H1 (cell line): Measurements from ENCODE around the gene DKC1. TPM values are rescaled to one million over a fixed set of nuclear protein-coding genes. Genes with fewer than 3 reads are reported as not detected.

Experiments used
- CTCF ChIA-PET: fragments of 300-600 bp; sonication (Branson Sonifier 250); formaldehyde crosslinking; loops from one replicate; lab custom pipeline; 2021; ENCODE audit not compliant: partially characterized antibody; lab: Charles Lee
- POLR2A ChIA-PET: fragments of 300-600 bp; sonication (Branson Sonifier 250); formaldehyde crosslinking; loops from one replicate; lab custom pipeline; 2021; ENCODE audit warnings: inconsistent platforms; ENCODE audit not compliant: partially characterized antibody; lab: Charles Lee
- DNase-seq, 2 experiments: peaks; one replicate each; pipeline versions ENCODE4 v3.0.0 to v3.0.0-alpha.2; 2010 to 2022; ENCODE audit warnings: low spot score in 2 of 2, low read depth in 1 of 2, mixed read lengths in 1 of 2
- FAIRE-seq: peaks from 2 replicates; lab custom pipeline; 2011; peaks lifted over from hg19 to GRCh38; lab: Jason Lieb, UNC
- H2AFZ ChIP-seq: 2 replicates; pipeline ENCODE4 v1.8.1; 2012; ENCODE audit warnings: low read length, inconsistent platforms
- H2AK5ac ChIP-seq: 2 replicates; pipeline ENCODE4 v1.6.1; 2013; ENCODE audit warnings: low read depth, low read length
- H2BK120ac ChIP-seq: replicated peaks from 2 replicates; pipeline ENCODE3; 2013; ENCODE audit warnings: low read depth, low read length, inconsistent platforms
- H2BK12ac ChIP-seq: 2 replicates; pipeline ENCODE4 v1.6.1; 2013; ENCODE audit warnings: low read depth, low read length
- H2BK15ac ChIP-seq: 2 replicates; pipeline ENCODE4 v1.6.1; 2013; ENCODE audit warnings: low read length
- H2BK20ac ChIP-seq: 2 replicates; pipeline ENCODE4 v1.6.1; 2013; ENCODE audit warnings: low read length
- H2BK5ac ChIP-seq: 2 replicates; pipeline ENCODE4 v1.6.1; 2013; ENCODE audit warnings: low read depth, low read length
- H3K14ac ChIP-seq: 2 replicates; pipeline ENCODE4 v1.6.1; 2013; ENCODE audit warnings: inconsistent platforms; ENCODE audit not compliant: insufficient read length
- H3K18ac ChIP-seq: 2 replicates; pipeline ENCODE4 v1.6.1; 2013; ENCODE audit warnings: low read length; ENCODE audit errors: extremely low read depth
- H3K23ac ChIP-seq: 2 replicates; pipeline ENCODE4 v1.6.1; 2013; ENCODE audit warnings: inconsistent platforms; ENCODE audit not compliant: insufficient read length
- H3K23me2 ChIP-seq: 2 replicates; pipeline ENCODE4 v1.6.1; 2013; ENCODE audit warnings: low read depth, low read length
- H3K27ac ChIP-seq: 2 replicates; pipeline ENCODE4 v1.6.1; 2011; ENCODE audit warnings: low read depth, low read length, inconsistent platforms
- H3K27me3 ChIP-seq, 4 experiments: replicated peaks in 1 of 4; 1 replicate in 1 of 4; 2 replicates in 3 of 4; pipeline versions ENCODE4 v1.6.1 to v1.8.1; 2011 to 2013; ENCODE audit warnings: low read length in 3 of 4, mild to moderate bottlenecking in 3 of 4, inconsistent platforms in 2 of 4, mixed read lengths in 2 of 4, moderate library complexity in 1 of 4; ENCODE audit not compliant: control insufficient read depth in 3 of 4, insufficient read depth in 3 of 4; ENCODE audit errors: extremely low read depth in 1 of 4
- H3K36me3 ChIP-seq, 4 experiments: 2 replicates each; pipeline versions ENCODE4 v1.6.1 to v1.8.1; 2011 to 2013; ENCODE audit warnings: mild to moderate bottlenecking in 4 of 4, low read length in 3 of 4, moderate library complexity in 2 of 4, control low read depth in 1 of 4, inconsistent platforms in 1 of 4; ENCODE audit not compliant: insufficient read depth in 4 of 4, control insufficient read depth in 2 of 4
- H3K4ac ChIP-seq: replicated peaks from 2 replicates; pipeline ENCODE3; 2013; ENCODE audit warnings: low read length, low read depth, mixed read lengths, inconsistent platforms; ENCODE audit not compliant: insufficient read length
- H3K4me1 ChIP-seq, 4 experiments: replicated peaks in 1 of 4; 1 replicate in 1 of 4; 2 replicates in 3 of 4; pipeline versions ENCODE4 v1.6.1 to v1.8.1; 2011 to 2013; ENCODE audit warnings: low read length in 3 of 4, inconsistent platforms in 2 of 4, mixed read lengths in 1 of 4; ENCODE audit not compliant: insufficient read depth in 4 of 4, control insufficient read depth in 3 of 4
- H3K4me2 ChIP-seq, 2 experiments: 2 replicates each; pipeline versions ENCODE4 v1.6.1 to v1.8.1; 2011 to 2013; ENCODE audit warnings: low read depth in 2 of 2, low read length in 2 of 2, control low read depth in 1 of 2, inconsistent platforms in 1 of 2, mild to moderate bottlenecking in 1 of 2; ENCODE audit not compliant: insufficient read depth in 1 of 2
- H3K4me3 ChIP-seq, 4 experiments: fragments of 200-600, 300-600 bp in 1 of 4; sonication (generic), shearing (Covaris generic), sonication (Bioruptor Twin) in 1 of 4; 2 replicates each; pipeline versions ENCODE4 v1.5.1 to v1.8.1; 2011 to 2016; ENCODE audit warnings: low read length in 4 of 4, low read depth in 3 of 4, control low read depth in 2 of 4, inconsistent platforms in 2 of 4, mild to moderate bottlenecking in 2 of 4, mixed read lengths in 1 of 4, moderate library complexity in 1 of 4; ENCODE audit not compliant: insufficient read depth in 2 of 4; ENCODE audit errors: extremely low read depth in 1 of 4
- H3K56ac ChIP-seq: replicated peaks from 2 replicates; pipeline ENCODE3; 2013; ENCODE audit warnings: low read depth, mild to moderate bottlenecking, mixed read lengths, low read length, inconsistent platforms; ENCODE audit not compliant: insufficient read length
- H3K79me1 ChIP-seq: 2 replicates; pipeline ENCODE4 v1.6.1; 2013; ENCODE audit warnings: low read depth, low read length, control low read depth
- H3K79me2 ChIP-seq, 2 experiments: 2 replicates each; pipeline versions ENCODE4 v1.6.1 to v1.8.1; 2012 to 2013; ENCODE audit warnings: low read length in 2 of 2, mild to moderate bottlenecking in 2 of 2, inconsistent platforms in 1 of 2; ENCODE audit not compliant: insufficient read depth in 2 of 2, control insufficient read depth in 1 of 2
- H3K9ac ChIP-seq, 4 experiments: replicated peaks in 1 of 4; 1 replicate in 1 of 4; 2 replicates in 3 of 4; pipeline versions ENCODE4 v1.6.1 to v1.8.1; 2011 to 2013; ENCODE audit warnings: low read depth in 3 of 4, low read length in 3 of 4, control low read depth in 2 of 4, mild to moderate bottlenecking in 2 of 4, moderate library complexity in 2 of 4, inconsistent platforms in 1 of 4; ENCODE audit errors: extremely low read depth in 1 of 4
- H3K9me3 ChIP-seq, 2 experiments: 2 replicates each; pipeline versions ENCODE4 v1.6.1 to v1.8.1; 2012 to 2013; ENCODE audit warnings: mild to moderate bottlenecking in 2 of 2, moderate library complexity in 2 of 2, control low read depth in 1 of 2, inconsistent platforms in 1 of 2, low read depth in 1 of 2, low read length in 1 of 2, mixed read lengths in 1 of 2; ENCODE audit not compliant: insufficient read depth in 2 of 2
- H4K20me1 ChIP-seq, 2 experiments: replicated peaks in 1 of 2; 2 replicates each; pipeline versions ENCODE3 to v1.8.1; 2011 to 2013; ENCODE audit warnings: inconsistent platforms in 2 of 2, low read length in 2 of 2, mild to moderate bottlenecking in 1 of 2; ENCODE audit not compliant: insufficient read depth in 2 of 2, control insufficient read depth in 1 of 2
- H4K5ac ChIP-seq: 2 replicates; pipeline ENCODE4 v1.6.1; 2013; ENCODE audit warnings: low read length, low read depth, mixed read lengths, inconsistent platforms; ENCODE audit not compliant: insufficient read length
- H4K8ac ChIP-seq: 2 replicates; pipeline ENCODE4 v1.8.0; 2013; ENCODE audit warnings: mild to moderate bottlenecking, moderate library complexity, low read length, inconsistent platforms; ENCODE audit not compliant: insufficient read depth; ENCODE audit errors: extremely low read depth
- H4K91ac ChIP-seq: replicated peaks from 2 replicates; pipeline ENCODE3; 2013; ENCODE audit warnings: low read length, mixed read lengths, inconsistent platforms; ENCODE audit not compliant: insufficient read length
- ATF2 ChIP-seq: IDR thresholded peaks from 2 replicates; pipeline ENCODE4 v1.6.1; 2012; ENCODE audit warnings: low read length, inconsistent platforms
- CBX5 ChIP-seq: fragments of 300-800, 300-1000 bp; sonication (generic); IDR thresholded peaks from 2 replicates; pipeline ENCODE4 v1.7.1; 2016; ENCODE audit warnings: antibody characterized with exemption, low read length, low read depth
- CHD2 ChIP-seq: IDR thresholded peaks from 2 replicates; pipeline ENCODE4 v1.6.1; 2012; ENCODE audit warnings: low read length, improper control_type of control experiment
- CREB1 ChIP-seq: IDR thresholded peaks from 2 replicates; pipeline ENCODE4 v1.6.1; 2012; ENCODE audit warnings: inconsistent platforms
- GABPA ChIP-seq: IDR thresholded peaks from 2 replicates; pipeline ENCODE4 v1.6.1; 2011; ENCODE audit warnings: mild to moderate bottlenecking, low read length, moderate library complexity, borderline replicate concordance; ENCODE audit not compliant: insufficient read depth
- JUN ChIP-seq: IDR thresholded peaks from 2 replicates; pipeline ENCODE4 v1.6.1; 2011; ENCODE audit warnings: low read depth, mild to moderate bottlenecking, improper control_type of control experiment, low read length
- KDM1A ChIP-seq: fragments of 200-600, 300-600 bp; sonication (generic); IDR thresholded peaks from 2 replicates; pipeline ENCODE4 v1.7.1; 2016; ENCODE audit warnings: mild to moderate bottlenecking, low read length, borderline replicate concordance
- PHF8 ChIP-seq: fragments of 200-600 bp; sonication (generic); conservative IDR thresholded peaks from 2 replicates; pipeline ENCODE4 v1.7.1; 2012; ENCODE audit warnings: low read depth, mild to moderate bottlenecking, inconsistent platforms, low read length, moderate library complexity
- SIN3A ChIP-seq, 2 experiments: IDR thresholded peaks in 1 of 2; conservative IDR thresholded peaks in 1 of 2; 2 replicates each; pipeline ENCODE4 v1.6.1; 2011 to 2012; ENCODE audit warnings: low read length in 2 of 2, improper control_type of control experiment in 1 of 2, low read depth in 1 of 2, mild to moderate bottlenecking in 1 of 2
- SP1 ChIP-seq: IDR thresholded peaks from 2 replicates; pipeline ENCODE4 v1.6.1; 2011; ENCODE audit warnings: low read depth, low read length
- SRF ChIP-seq: IDR thresholded peaks from 2 replicates; pipeline ENCODE4 v1.6.1; 2011; ENCODE audit warnings: mild to moderate bottlenecking, low read depth, low read length, moderate library complexity
- YY1 ChIP-seq: IDR thresholded peaks from 2 replicates; pipeline ENCODE4 v1.6.1; 2011; ENCODE audit warnings: low read depth, mild to moderate bottlenecking, low read length
- WGBS, 2 experiments: shearing (Covaris generic) in 1 of 2; methylation state at CpG; one replicate each; pipeline versions ENCODE4 v1.1.6 to v1.1.7; 2013 to 2015; ENCODE audit warnings: low lambda C conversion rate in 2 of 2, mixed read lengths in 2 of 2, inconsistent platforms in 1 of 2, low coverage in 1 of 2, missing lambda C conversion rate in 1 of 2; ENCODE audit not compliant: insufficient replicate concordance in 2 of 2, insufficient coverage in 1 of 2, insufficient read length in 1 of 2; ENCODE audit errors: extremely low coverage in 1 of 2, missing lambda C conversion rate in 1 of 2; 5-methylcytosine and 5-hydroxymethylcytosine counted together
- polyA plus RNA-seq, 7 experiments: library from polyadenylated mRNA; depleted of rRNA in 3 of 7; stranded (reverse) in 5 of 7; unstranded in 2 of 7; fragments of >200 nt in 5 of 7; fragments of 200-250 nt in 2 of 7; gene quantifications; 1 replicate in 5 of 7; 2 replicates in 1 of 7; 4 replicates in 1 of 7; pipeline versions ENCODE4 v1.2.1 to v1.2.3, GENCODE V29; 2011 to 2013; ENCODE audit warnings: missing spikeins in 2 of 7, mixed read lengths in 2 of 7
- total RNA-seq: library from RNA; stranded (reverse); fragmentation: NEBNext Ultra II Directional; extraction: Animal tissue kit (Norgen Biotek cat#: 25700); gene quantifications from 2 replicates; pipeline ENCODE4 v1.2.1, GENCODE V29; 2021

DKC1 gene
- total and polyA plus RNA-seq, 2 of the 8 experiments (the other 6 are each of a cell fraction or from before 2014, with no cell fraction given), result 65.6 to 143 TPM

- no peaks in the 10 kb centered on the region for H3K79me1 ChIP-seq
- H4K8ac ChIP-seq, result no peak overlapping the region
- POLR2A ChIA-PET, result no interaction called here
- no peak overlapping the region for H3K9ac ChIP-seq
- no peaks in the 10 kb centered on the region for H3K4me1 ChIP-seq
- H3K23me2 ChIP-seq, result no peaks in the 10 kb centered on the region
- no peaks in the 10 kb centered on the region for H3K36me3 ChIP-seq
- no peak overlapping the region for H4K5ac ChIP-seq
- H3K18ac ChIP-seq, result no peak overlapping the region
- H3K9me3 ChIP-seq, result no peaks in the 10 kb centered on the region
- no peak overlapping the region for H2BK12ac ChIP-seq
- no peak overlapping the region for H2BK120ac ChIP-seq
- no peaks in the 10 kb centered on the region for H3K27me3 ChIP-seq
- H3K14ac ChIP-seq, result no peak overlapping the region
- H2AFZ ChIP-seq, result no peak overlapping the region
- 82% methylated on average over 5 of the region's 5 CpGs; no CpG with 5 or more reads in 1 of the 2 experiments for WGBS, 2 experiments
- no peaks in the 10 kb centered on the region for H3K79me2 ChIP-seq
- no peak overlapping the region for H3K4me3 ChIP-seq
- no peak overlapping the region for H4K91ac ChIP-seq
- no peaks in the 10 kb centered on the region for H4K20me1 ChIP-seq
- H2BK5ac ChIP-seq, result no peak overlapping the region
- no peak overlapping the region for H3K56ac ChIP-seq
- no peak overlapping the region for H3K27ac ChIP-seq
- no peak for FAIRE-seq
- no peak overlapping the region for H3K23ac ChIP-seq
- H2BK20ac ChIP-seq, result no peak overlapping the region
- no peak overlapping the region for H3K4me2 ChIP-seq
- no peak overlapping the region for H2AK5ac ChIP-seq
- no peak overlapping the region for H2BK15ac ChIP-seq
- CTCF ChIA-PET, result interaction anchor here (0.9 to 1.6 kb wide), 4 partner anchors 14 to 141 kb away, joined by 3 to 6 read pairs (median 4); no protein-coding TSS in a partner anchor
- no peak for DNase-seq
- no peak overlapping the region for H3K4ac ChIP-seq
- TF ChIP-seq CHD2, result no peak
- no peak for TF ChIP-seq CBX5
- TF ChIP-seq GABPA, result no peak
- TF ChIP-seq JUN, result no peak
- TF ChIP-seq PHF8, result no peak
- no peak for TF ChIP-seq KDM1A
- TF ChIP-seq SP1, result no peak
- no peak for TF ChIP-seq SRF
- TF ChIP-seq SIN3A (conservative IDR thresholded peaks at IDR 0.05 in 1 of 2, IDR thresholded peaks at IDR 0.05 in 1 of 2; ENCODE audit: low read depth in 1 of 2, low read length in 2 of 2), result no peak
- no peak for TF ChIP-seq ATF2
- no peak for TF ChIP-seq CREB1
- no peak for TF ChIP-seq YY1
Measured at GRCh38 chrX:154732421-154733065, 30.1 kb upstream of the DKC1 start.
